ENCODE measurements around the gene DRG2.

DNA sequence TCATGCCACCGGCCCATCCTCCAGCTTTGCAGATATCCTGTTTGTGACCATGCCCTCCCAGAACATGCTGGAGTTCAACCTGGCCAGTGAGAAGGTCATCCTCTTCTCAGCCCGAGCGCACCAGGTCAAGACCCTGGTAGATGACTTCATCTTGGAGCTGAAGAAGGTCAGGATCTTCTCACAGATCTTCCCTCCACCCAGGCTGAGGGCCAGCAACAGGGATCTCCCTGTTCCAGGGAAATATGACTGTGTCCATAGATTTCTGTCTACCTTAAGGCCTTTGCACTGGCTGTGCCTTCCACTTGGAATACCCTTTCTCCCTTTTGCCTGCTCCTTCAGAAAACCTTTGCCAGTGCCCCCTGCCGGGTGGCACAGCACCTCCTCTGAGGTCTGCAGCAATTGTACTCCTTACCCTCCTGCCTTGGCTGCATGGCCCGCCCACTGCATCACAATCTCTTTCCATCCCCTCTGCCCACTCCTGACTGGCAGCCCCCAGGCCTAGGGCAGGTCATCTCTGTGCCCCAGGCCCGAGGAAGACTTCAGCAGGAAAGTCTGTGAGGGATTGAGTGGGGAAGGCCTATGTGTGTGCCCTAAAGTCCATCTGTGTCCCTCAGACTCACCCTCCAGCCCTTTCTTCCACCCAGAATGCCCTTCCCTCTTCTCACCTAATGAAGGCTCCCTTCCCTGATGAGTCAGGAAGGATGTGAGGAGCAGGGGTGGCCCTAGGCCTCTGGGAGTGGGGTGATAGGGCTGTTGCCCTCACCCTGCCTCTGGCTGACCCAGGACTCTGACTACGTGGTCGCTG is 68.6 kb downstream of the DRG2 start:
- TF ChIP-seq, protein P1, sequence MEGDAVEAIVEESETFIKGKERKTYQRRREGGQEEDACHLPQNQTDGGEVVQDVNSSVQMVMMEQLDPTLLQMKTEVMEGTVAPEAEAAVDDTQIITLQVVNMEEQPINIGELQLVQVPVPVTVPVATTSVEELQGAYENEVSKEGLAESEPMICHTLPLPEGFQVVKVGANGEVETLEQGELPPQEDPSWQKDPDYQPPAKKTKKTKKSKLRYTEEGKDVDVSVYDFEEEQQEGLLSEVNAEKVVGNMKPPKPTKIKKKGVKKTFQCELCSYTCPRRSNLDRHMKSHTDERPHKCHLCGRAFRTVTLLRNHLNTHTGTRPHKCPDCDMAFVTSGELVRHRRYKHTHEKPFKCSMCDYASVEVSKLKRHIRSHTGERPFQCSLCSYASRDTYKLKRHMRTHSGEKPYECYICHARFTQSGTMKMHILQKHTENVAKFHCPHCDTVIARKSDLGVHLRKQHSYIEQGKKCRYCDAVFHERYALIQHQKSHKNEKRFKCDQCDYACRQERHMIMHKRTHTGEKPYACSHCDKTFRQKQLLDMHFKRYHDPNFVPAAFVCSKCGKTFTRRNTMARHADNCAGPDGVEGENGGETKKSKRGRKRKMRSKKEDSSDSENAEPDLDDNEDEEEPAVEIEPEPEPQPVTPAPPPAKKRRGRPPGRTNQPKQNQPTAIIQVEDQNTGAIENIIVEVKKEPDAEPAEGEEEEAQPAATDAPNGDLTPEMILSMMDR (conservative IDR thresholded peaks at IDR 0.05; ENCODE audit: low read depth, low read length) = no peak
- no peak for TF ChIP-seq EZH2 (IDR thresholded peaks at IDR 0.05; ENCODE audit: borderline replicate concordance, low read depth, low read length, poor library complexity, severe bottlenecking)

Data from A673 (cell line).